Endothelial cell of umbilical vein (primary cell): ENCODE measurements around the gene COPS9. TPM values are rescaled to one million over a fixed set of nuclear protein-coding genes. Genes with fewer than 3 reads are reported as not detected.

Experiments used
- BruUV-seq: library from RNA; stranded (reverse); fragments of 400-500 nt; replicated peaks from 2 replicates; lab custom pipeline; 2021; lab: Mats Ljungman, UMichigan
- CTCF ChIA-PET: fragments of 300-600, 350-600 bp; sonication (Branson Sonifier 250); formaldehyde crosslinking; loops from one replicate; lab custom pipeline; 2021; ENCODE audit warnings: antibody characterized with exemption, inconsistent platforms; lab: Charles Lee
- POLR2A ChIA-PET: fragments of 300-600, 350-600 bp; sonication (Branson Sonifier 250); formaldehyde crosslinking; loops from one replicate; lab custom pipeline; 2021; ENCODE audit warnings: antibody characterized with exemption, inconsistent platforms; lab: Charles Lee
- DNase-seq: peaks from one replicate; pipeline ENCODE4 v3.0.0-alpha.2; 2011; ENCODE audit warnings: low read depth, low spot score
- FAIRE-seq: peaks from 2 replicates; lab custom pipeline; 2011; peaks lifted over from hg19 to GRCh38; lab: Jason Lieb, UNC
- H2AFZ ChIP-seq: 2 replicates; pipeline ENCODE4 v1.6.0; 2012; ENCODE audit warnings: low read depth, low read length, control low read depth, inconsistent platforms
- H3K27ac ChIP-seq: 2 replicates; pipeline ENCODE4 v1.5.1; 2011; ENCODE audit warnings: low read depth, mild to moderate bottlenecking, control low read depth, low read length, moderate library complexity; ENCODE audit not compliant: insufficient read depth
- H3K27me3 ChIP-seq, 2 experiments: 2 replicates each; pipeline versions ENCODE4 v1.6.0 to v1.6.1; 2011; ENCODE audit warnings: low read length in 2 of 2, mixed read lengths in 1 of 2; ENCODE audit not compliant: control insufficient read depth in 2 of 2, insufficient read depth in 2 of 2
- H3K36me3 ChIP-seq, 2 experiments: 2 replicates in 1 of 2; 3 replicates in 1 of 2; pipeline ENCODE4 v1.5.1; 2011; ENCODE audit warnings: low read length in 2 of 2, mild to moderate bottlenecking in 1 of 2, moderate library complexity in 1 of 2; ENCODE audit not compliant: control insufficient read depth in 2 of 2, insufficient read depth in 2 of 2; ENCODE audit errors: extremely low read depth in 1 of 2
- H3K4me1 ChIP-seq: 3 replicates; pipeline ENCODE4 v1.5.1; 2011; ENCODE audit warnings: mild to moderate bottlenecking, low read length; ENCODE audit not compliant: control insufficient read depth, insufficient read depth; ENCODE audit errors: extremely low read depth
- H3K4me2 ChIP-seq: 2 replicates; pipeline ENCODE4 v1.6.1; 2011; ENCODE audit warnings: low read length, control low read depth, mixed read lengths; ENCODE audit not compliant: insufficient read depth
- H3K4me3 ChIP-seq, 3 experiments: fragments of 200-600 bp in 1 of 3; sonication (generic), shearing (Covaris generic) in 1 of 3; replicated peaks in 1 of 3; 2 replicates each; pipeline ENCODE4 v1.5.1; 2011 to 2016; ENCODE audit warnings: control low read depth in 3 of 3, low read length in 3 of 3, mild to moderate bottlenecking in 2 of 3, inconsistent platforms in 1 of 3, low read depth in 1 of 3, moderate library complexity in 1 of 3; ENCODE audit not compliant: insufficient read depth in 1 of 3
- H3K79me2 ChIP-seq: 2 replicates; pipeline ENCODE4 v1.6.0; 2012; ENCODE audit warnings: low read length, inconsistent platforms; ENCODE audit not compliant: control insufficient read depth, insufficient read depth
- H3K9ac ChIP-seq: replicated peaks from 2 replicates; pipeline ENCODE3; 2011; ENCODE audit warnings: low read length, control low read depth; ENCODE audit not compliant: insufficient read depth; ENCODE audit errors: extremely low read depth
- H3K9me1 ChIP-seq: replicated peaks from 3 replicates; pipeline ENCODE4 v1.6.0; 2011; ENCODE audit warnings: mild to moderate bottlenecking, low read length; ENCODE audit not compliant: control insufficient read depth, insufficient read depth; ENCODE audit errors: extremely low read depth
- H3K9me3 ChIP-seq: replicated peaks from 2 replicates; pipeline ENCODE4 v1.5.1; 2012; ENCODE audit warnings: low read length, inconsistent platforms; ENCODE audit not compliant: control insufficient read depth, insufficient read depth
- H4K20me1 ChIP-seq: replicated peaks from 2 replicates; pipeline ENCODE3; 2011; ENCODE audit warnings: mild to moderate bottlenecking, low read length; ENCODE audit not compliant: control insufficient read depth, insufficient read depth; ENCODE audit errors: extremely low read depth
- EZH2 ChIP-seq: IDR thresholded peaks from 2 replicates; pipeline ENCODE4 v1.6.1; 2012; ENCODE audit warnings: borderline replicate concordance, low read depth, mild to moderate bottlenecking, moderate library complexity, low read length, inconsistent platforms; ENCODE audit not compliant: severe bottlenecking
- FOS ChIP-seq: IDR thresholded peaks from 2 replicates; pipeline ENCODE4 v1.6.1; 2011; ENCODE audit warnings: mild to moderate bottlenecking, low read length, moderate library complexity, borderline replicate concordance; ENCODE audit not compliant: insufficient read depth
- GATA2 ChIP-seq: IDR thresholded peaks from 2 replicates; pipeline ENCODE4 v1.7.0; 2011; ENCODE audit warnings: low read depth, mild to moderate bottlenecking, moderate library complexity, mixed read lengths, low read length; ENCODE audit not compliant: insufficient read length, insufficient read depth
- JUN ChIP-seq: IDR thresholded peaks from 2 replicates; pipeline ENCODE4 v1.6.1; 2011; ENCODE audit warnings: borderline replicate concordance, low read depth; ENCODE audit not compliant: insufficient read length, insufficient read depth
- MYC ChIP-seq: IDR thresholded peaks from one replicate; pipeline ENCODE4 v1.6.1; 2011; ENCODE audit warnings: mild to moderate bottlenecking, low read depth, low read length
- POLR2A ChIP-seq: IDR thresholded peaks from 2 replicates; pipeline ENCODE4 v1.6.1; 2012; ENCODE audit warnings: low read depth, mild to moderate bottlenecking, control low read depth, low read length
- POLR2AphosphoS5 ChIP-seq: IDR thresholded peaks from 2 replicates; pipeline ENCODE4 v1.6.1; 2012; ENCODE audit warnings: low read depth, mild to moderate bottlenecking, control low read depth, low read length, moderate library complexity; ENCODE audit not compliant: insufficient read depth
- dilution Hi-C: fragments of 300-500 bp; cut with MboI; formaldehyde crosslinking; loops from one replicate; pipeline ENCODE4 v1.15.0; 2019; ENCODE audit warnings: low sequenced_read_pairs; ENCODE audit not compliant: extremely low pct_ligation_motif_present
- intact Hi-C: fragments of 100-400 bp; cut with micrococcal nuclease; formaldehyde crosslinking; loops from one replicate; pipeline ENCODE4 v1.10.0; 2022
- polyA plus RNA-seq, 4 experiments: library from polyadenylated mRNA; depleted of rRNA in 3 of 4; stranded (reverse) in 3 of 4; unstranded in 1 of 4; fragments of >200 nt; gene quantifications; 2 replicates each; pipeline versions ENCODE4 v1.2.1 to v1.2.3, GENCODE V29; 2011 to 2012; ENCODE audit warnings: missing spikeins in 1 of 4
- total RNA-seq: library from RNA; stranded (reverse); gene quantifications from 2 replicates; pipeline ENCODE4 v1.2.3, GENCODE V29; 2021
- TF ChIP-seq, protein P1 (sequence below): IDR thresholded peaks from 2 replicates; pipeline ENCODE4 v1.6.1; 2011; ENCODE audit not compliant: insufficient read depth, insufficient read length
- TF ChIP-seq, protein P2 (sequence below), 2 donors: IDR thresholded peaks; 1 replicate in 1 of 2; 2 replicates in 1 of 2; pipeline ENCODE4 v1.5.1; 2011; ENCODE audit warnings: low read length in 2 of 2, mild to moderate bottlenecking in 2 of 2, moderate library complexity in 2 of 2, control low read depth in 1 of 2, inconsistent platforms in 1 of 2, low read depth in 1 of 2; ENCODE audit not compliant: insufficient read depth in 1 of 2; ENCODE audit errors: extremely low read depth in 1 of 2

COPS9 gene
- total and polyA plus RNA-seq, 2 donors (not counting 3 experiments of a cell fraction or from before 2014, with no cell fraction given), result 196 to 361 TPM

DNA sequence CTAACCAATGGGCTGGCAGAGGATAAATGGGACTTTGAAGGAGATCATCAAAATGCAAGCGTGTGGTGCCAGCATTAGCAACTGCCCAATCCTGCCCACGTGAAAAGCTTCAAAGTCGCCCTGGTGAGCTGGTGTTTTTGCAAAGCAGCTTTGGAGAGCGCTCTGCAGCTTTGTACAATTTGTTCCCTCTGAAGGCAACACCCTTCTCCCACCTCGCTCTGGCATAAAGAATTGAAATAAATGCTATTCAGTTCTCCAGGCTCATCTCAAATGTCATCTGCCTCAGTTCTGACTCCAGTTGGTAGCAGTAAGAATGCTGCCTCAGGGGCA is 3.5 kb downstream of the COPS9 start:
- dilution Hi-C loops, result no loop called here
- no peak for FAIRE-seq

More for the DNA sequence above, 3.5 kb downstream of the COPS9 start:
- no peaks in the 10 kb centered on the region for H3K27me3 ChIP-seq
- H3K4me2 ChIP-seq, result no peak overlapping the region
- ChIA-PET CTCF (no interaction called here), POLR2A (no interaction called here)
- BruUV-seq, result no TSS peak
- TF ChIP-seq, protein P1, sequence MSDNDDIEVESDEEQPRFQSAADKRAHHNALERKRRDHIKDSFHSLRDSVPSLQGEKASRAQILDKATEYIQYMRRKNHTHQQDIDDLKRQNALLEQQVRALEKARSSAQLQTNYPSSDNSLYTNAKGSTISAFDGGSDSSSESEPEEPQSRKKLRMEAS, result no peak
- TF ChIP-seq POLR2AphosphoS5 (no peak), EZH2 (no peak), GATA2 (no peak), JUN (no peak), MYC (no peak), POLR2A (no peak), FOS (no peak)
- TF ChIP-seq, protein P2, sequence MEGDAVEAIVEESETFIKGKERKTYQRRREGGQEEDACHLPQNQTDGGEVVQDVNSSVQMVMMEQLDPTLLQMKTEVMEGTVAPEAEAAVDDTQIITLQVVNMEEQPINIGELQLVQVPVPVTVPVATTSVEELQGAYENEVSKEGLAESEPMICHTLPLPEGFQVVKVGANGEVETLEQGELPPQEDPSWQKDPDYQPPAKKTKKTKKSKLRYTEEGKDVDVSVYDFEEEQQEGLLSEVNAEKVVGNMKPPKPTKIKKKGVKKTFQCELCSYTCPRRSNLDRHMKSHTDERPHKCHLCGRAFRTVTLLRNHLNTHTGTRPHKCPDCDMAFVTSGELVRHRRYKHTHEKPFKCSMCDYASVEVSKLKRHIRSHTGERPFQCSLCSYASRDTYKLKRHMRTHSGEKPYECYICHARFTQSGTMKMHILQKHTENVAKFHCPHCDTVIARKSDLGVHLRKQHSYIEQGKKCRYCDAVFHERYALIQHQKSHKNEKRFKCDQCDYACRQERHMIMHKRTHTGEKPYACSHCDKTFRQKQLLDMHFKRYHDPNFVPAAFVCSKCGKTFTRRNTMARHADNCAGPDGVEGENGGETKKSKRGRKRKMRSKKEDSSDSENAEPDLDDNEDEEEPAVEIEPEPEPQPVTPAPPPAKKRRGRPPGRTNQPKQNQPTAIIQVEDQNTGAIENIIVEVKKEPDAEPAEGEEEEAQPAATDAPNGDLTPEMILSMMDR (IDR thresholded peaks at IDR 0.05; ENCODE audit: extremely low read depth in 1 of 2, insufficient read depth in 1 of 2, low read depth in 1 of 2, low read length in 2 of 2), result no peak
- peaks cover 10 to 41% of the 10 kb centered on the region in 2 experiments for H3K36me3 ChIP-seq
- no peaks in the 10 kb centered on the region for H3K9me1 ChIP-seq
- H3K4me1 ChIP-seq, result peaks cover 9% of the 10 kb centered on the region
- DNase-seq, result no peak
- no peaks in the 10 kb centered on the region for H3K9me3 ChIP-seq
- H3K4me3 ChIP-seq, result no peak overlapping the region
- H3K79me2 ChIP-seq, result peaks cover 23% of the 10 kb centered on the region
- H4K20me1 ChIP-seq, result no peaks in the 10 kb centered on the region
- intact Hi-C loops, result no loop called here
- no peak overlapping the region for H2AFZ ChIP-seq
- H3K27ac ChIP-seq, result no peak overlapping the region
- no peak overlapping the region for H3K9ac ChIP-seq
